ENCODE data around the gene LMTK3.

DNA sequence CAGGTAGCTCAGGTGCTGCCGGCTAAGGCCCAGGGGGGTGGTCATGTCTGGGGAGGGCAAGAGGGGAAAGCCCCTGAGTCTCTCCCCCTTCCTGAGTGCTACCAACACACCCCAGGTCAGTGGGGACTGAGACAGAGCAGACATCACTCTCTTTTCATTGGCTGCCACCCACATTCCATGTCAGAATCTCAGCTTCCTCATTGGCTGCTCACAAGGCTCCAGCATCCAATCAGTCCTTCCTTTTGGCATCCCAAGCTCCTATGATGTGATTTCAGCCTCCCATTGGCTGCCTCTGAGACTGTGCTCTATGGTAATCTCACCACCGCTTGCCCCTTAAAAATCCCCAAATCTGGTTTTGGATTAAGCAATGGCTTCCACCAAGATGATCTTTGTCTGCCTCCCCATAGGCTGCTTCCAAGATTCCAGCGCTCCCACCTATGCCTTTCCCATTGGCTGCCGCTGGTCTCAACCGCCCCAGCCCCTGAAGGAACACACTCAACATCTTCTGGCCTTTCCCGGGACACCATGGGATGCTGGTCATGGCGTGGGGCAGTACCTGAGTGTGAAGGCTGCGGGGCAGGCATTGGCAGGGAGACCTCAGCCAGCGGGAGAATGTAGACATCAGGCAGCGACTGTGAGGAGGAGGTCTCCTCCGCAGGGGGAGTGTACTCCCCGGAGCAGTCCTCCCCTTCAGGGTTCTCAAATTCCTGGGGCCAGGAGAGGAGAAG, 2.0 kb downstream of the LMTK3 start:
- TF ChIP-seq, protein P1, sequence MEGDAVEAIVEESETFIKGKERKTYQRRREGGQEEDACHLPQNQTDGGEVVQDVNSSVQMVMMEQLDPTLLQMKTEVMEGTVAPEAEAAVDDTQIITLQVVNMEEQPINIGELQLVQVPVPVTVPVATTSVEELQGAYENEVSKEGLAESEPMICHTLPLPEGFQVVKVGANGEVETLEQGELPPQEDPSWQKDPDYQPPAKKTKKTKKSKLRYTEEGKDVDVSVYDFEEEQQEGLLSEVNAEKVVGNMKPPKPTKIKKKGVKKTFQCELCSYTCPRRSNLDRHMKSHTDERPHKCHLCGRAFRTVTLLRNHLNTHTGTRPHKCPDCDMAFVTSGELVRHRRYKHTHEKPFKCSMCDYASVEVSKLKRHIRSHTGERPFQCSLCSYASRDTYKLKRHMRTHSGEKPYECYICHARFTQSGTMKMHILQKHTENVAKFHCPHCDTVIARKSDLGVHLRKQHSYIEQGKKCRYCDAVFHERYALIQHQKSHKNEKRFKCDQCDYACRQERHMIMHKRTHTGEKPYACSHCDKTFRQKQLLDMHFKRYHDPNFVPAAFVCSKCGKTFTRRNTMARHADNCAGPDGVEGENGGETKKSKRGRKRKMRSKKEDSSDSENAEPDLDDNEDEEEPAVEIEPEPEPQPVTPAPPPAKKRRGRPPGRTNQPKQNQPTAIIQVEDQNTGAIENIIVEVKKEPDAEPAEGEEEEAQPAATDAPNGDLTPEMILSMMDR (IDR thresholded peaks at IDR 0.05), result no peak
- TF ChIP-seq POLR2A (IDR thresholded peaks at IDR 0.05), result no peak

Measured in tibial nerve (tissue), 3 donors.